22Rv1 (cell line): Measurements from ENCODE around the gene KCNH1.

ENCODE experiments used
- CTCF ChIP-seq: fragments of 450-650 bp; IDR thresholded peaks from 2 replicates; pipeline ENCODE4 v1.5.1; 2017; ENCODE audit warnings: mild to moderate bottlenecking
- ZFX ChIP-seq: fragments of 450-650 bp; IDR thresholded peaks from 2 replicates; pipeline ENCODE4 v1.6.1; 2017; ENCODE audit warnings: antibody characterized with exemption, borderline replicate concordance

- TF ChIP-seq CTCF (no peak), ZFX (no peak)
These were observed 363.5 kb downstream of the KCNH1 start for GRCh38 chr1:210770396-210770984.
